Ecto neural progenitor cell (in vitro differentiated cells): ENCODE data around the gene LINS1.

Experiments
- DNase-seq: peaks from one replicate; pipeline ENCODE4 v3.0.0-alpha.2; 2018; ENCODE audit warnings: low spot score

LINS1 gene

DNA sequence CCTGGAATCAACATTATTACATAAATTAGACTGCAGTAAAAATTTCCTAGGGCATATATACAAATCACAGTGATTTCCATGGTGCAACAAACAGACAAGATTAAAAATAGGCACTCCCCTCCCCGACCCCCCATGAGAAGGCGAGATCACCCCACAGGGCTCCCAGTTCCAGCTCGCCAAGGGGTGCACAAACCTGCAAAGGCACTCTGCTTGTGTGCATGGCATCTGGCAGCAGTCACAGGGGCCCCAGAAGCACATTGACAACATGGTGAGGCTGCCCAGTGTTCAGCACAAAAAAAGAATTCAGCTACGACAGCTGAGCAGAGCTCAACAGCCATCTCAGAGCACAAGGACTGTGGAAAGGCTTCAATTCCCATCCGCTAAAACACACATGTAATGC, 54.0 kb downstream of the LINS1 start:
- no peak for DNase-seq

DNA sequence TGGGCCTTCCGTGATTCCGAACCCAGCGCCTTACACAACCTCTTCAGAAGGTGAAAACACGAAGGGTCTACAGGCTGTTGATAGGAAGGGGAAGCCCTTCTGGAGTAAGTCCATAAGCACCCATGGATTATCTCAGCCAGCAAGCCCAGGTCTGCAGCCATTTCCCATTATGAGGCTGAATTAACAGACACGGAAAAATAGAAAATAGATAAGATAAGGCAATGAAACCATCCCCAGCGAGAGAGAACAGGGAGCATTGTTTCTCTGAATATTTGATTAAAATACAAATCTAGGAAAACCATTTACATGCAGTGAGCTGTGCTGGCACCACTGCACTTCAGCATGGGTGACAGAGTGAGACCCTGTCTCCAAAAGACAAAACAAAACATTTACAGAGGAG, 57.0 kb downstream of the LINS1 start:
- DNase-seq, result no peak

DNA sequence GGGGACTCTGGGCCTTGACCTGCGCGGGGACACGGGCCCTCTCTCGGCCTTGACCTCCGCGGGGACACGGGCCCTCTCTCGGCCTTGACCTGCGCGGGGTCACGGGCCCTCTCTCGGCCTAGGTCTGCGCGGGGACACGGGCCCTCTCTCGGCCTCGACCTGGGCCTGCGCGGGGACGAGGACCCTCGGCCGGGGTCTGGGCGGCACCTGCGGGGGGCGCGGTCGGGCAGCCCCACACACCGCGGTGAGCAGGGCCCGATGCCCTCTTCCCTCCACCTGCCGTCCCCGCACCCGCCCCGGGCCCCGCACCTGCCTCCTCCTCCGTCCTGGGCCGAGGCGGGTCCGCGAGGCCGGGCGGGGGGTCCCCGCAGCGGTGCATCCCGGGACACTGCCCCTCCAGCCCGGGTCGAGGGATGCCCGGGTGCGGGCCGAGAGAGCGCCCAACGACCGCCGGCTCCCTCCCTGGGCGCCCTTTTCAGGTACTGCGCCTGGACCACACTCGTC, 57.6 kb downstream of the LINS1 start:
- DNase-seq, result no peak

DNA sequence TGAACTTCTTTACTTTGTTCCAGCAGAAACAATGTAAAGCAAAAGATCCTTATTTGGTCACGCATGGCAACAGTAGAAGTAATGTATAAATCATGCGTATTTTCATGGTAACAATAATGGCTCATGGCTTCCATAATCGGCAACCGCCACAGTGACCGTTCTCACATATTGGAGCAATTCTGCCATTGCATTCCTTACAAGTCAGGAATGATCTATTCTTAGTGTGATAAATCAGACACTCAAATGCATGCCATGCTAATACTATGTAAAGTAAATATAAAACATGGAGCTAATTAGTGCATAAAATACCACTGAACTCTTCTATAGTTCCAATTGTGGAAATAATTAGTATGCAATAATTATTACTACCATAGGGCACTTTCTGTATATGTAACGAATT, 59.7 kb downstream of the LINS1 start:
- no peak for DNase-seq

DNA sequence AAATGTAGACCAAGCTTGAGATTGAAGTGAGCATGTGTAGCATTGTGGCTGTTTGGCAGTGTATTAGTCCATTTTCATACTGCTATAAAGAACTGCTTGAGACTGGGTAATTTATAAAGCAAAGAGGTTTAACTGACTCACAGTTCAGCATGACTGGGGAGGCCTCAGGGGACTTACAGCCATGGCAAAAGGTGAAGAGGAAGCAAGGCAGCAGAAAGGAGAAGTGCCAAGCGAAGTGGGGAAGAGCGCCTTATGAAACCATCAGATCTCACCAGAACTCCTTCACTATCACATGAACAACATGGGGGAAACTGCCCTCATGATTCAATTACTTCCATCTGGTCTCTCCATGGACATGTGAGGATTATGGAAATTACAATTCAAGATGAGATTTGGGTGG, 64.7 kb downstream of the LINS1 start:
- DNase-seq, result no peak

DNA sequence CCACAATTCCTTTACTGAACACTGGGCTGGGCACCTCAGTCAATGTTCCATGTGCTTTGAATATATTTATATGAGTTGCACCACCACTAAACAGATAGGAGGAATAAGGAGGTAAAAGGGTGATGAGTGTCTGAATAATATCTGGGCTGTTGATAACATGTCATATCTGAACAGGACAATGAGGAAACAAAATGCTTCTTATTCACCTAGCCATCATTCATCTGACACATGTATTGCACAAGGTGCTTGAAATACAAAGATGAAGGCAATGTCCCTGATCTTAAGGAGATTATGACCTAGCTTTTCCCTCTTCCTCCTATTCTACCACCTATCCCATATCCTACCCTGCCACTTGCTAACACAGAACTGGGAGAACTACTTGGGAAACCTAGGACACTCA, 65.3 kb downstream of the LINS1 start:
- no peak for DNase-seq

DNA sequence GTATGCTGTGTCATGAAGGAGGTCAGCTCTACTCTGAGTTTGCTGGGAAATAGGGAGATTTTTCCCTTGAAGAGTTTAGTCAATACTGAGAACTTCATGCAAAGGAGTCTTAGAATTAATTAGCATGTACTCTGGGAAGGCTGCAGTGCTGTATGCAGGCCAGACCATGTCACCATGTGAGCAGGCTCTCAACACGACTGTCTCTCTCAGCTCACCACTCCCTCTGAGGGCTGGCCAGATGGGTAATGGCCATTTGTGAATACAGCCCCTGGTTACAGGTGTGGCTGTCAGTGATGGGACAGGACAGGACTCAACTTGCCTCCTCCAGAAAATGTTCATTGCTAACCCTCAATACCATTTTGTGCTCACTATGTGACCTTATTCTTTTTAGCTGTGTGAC, 68.1 kb downstream of the LINS1 start:
- DNase-seq, result no peak

DNA sequence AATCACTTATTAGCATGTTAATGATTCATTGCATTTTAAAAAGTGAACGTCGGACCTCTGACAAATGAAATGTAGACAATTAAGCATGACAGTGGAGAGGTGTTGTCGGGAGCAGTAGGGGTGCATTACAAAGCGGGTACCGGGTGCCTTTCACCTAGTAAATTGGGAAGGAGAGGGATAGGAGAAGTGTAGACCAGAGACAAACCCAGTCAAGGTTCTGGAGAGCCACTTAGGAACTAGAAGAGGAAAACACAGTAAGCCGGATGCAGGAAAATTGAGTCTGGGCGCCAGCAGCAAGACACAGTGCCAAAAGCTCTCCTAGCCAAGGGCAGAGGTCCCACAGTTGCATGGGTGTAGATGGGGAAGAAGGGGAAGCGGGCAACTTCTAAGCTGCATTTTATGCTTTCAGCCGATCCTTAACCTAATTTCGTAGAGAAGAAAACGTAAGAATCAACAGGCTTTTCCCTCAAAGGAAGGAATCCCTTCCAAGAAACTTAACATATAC, 70.1 kb downstream of the LINS1 start:
- no peak for DNase-seq

DNA sequence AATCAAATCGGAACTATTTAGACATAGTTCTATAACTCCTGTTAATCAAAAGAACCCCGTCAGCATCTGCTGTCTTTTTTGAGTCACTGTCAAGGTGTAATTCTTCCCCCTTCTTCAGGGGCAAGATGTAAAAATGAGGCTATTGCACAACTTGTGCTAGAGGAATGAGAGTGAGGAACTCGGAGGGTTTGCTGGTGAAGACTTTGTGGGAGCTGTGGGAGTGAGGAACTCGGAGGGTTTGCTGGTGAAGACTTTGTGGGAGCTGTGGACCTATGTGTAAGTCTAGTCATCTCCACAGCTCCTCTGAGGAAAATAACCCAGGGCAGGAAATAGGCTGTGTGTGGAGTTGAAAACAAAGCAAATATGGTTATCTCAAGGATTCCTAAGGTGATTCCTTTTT, 70.8 kb downstream of the LINS1 start:
- no peak for DNase-seq

DNA sequence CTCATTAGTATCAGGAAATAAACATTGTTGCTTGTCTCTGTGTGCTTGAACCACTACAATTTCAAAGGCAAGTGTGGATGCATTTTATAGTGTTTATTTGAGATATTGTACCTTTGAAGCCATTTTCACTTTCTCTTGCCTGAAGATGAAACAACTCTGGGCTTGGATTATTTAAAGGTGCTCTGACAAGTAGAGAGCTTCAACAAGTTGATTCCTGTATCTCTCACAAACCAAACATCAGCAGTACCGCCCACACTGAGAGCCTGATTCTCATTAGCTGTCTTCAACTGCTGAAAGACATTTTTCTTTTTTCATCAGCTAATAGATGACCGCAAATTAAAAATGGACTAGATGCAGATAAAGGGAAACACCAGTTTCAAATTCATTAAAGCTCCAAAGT, 72.4 kb downstream of the LINS1 start:
- DNase-seq, result no peak

DNA sequence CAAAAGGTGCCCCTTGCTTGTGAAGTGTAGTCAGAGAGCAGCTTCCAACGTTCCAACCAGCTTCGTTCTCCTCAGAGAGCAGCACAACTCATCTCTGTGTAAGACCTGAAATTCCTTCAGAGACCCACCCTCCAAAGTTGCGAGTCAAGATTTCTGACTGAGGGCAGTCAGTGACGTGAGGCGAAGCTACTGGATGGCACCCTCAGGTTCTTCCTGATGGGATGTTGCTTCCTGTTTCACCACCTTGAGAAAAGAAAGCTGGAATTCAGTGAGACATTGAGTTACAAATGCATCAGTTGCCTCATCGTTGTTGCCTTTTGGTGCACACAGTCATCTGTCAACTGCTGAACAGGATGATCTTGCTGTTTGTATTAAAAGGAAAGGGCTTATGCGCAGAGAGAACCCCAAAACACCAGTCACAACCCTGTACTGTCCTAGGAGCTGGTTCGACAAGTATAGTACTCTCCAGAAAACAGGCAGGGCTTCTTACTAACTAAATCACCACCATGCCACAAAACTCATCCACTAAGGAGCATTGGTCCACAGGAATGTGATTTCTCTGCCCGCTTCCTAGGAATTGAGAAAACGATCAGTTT, 73.1 kb downstream of the LINS1 start, which contains the start of gene CERS3:
Gene CERS3 (minus strand): TSS at position 118 of the 596 bp plus-strand sequence. CDS start 27,101 bp downstream, outside the sequence.
- DNase-seq, result no peak

DNA sequence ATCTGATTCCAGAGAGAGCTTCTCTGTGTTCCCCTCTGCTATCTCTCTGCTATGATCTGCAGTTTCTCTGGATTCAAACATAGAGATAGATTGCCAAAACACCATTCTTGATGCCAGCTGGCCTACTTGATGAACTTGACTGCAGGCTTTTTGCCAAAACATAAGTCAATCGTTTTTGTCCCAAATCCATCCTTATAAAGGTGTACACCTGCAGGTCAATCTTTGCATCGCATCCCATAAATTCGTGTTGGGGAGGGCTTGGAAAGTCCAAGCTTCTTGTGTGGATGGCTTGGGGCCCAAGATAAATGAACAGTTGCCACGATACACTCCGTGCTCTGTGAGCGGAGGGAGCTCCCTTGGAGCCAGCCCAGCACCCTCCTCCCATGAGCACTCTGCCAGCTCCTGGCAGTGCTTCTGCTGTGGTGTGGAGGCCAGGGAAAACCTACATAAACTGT, 75.9 kb downstream of the LINS1 start:
- DNase-seq, result no peak

DNA sequence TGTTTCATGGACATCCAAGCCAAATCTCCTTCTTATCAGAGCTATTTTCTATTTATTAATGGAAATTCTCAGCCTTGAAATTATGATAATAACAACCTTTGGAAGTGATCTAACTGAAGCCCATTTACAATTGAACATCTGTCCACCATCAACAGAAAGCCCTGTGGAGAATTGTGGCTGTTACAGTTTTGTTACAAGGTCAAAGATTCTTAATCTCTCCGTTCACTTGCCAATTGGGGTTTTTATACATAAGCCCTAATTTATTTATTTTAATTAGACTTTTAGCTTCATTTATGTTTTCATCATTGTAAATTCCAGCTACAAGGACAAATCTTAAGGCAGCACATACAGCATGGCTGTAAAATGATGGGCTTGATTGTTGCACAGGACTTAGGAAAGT, 76.5 kb downstream of the LINS1 start:
- no peak for DNase-seq

DNA sequence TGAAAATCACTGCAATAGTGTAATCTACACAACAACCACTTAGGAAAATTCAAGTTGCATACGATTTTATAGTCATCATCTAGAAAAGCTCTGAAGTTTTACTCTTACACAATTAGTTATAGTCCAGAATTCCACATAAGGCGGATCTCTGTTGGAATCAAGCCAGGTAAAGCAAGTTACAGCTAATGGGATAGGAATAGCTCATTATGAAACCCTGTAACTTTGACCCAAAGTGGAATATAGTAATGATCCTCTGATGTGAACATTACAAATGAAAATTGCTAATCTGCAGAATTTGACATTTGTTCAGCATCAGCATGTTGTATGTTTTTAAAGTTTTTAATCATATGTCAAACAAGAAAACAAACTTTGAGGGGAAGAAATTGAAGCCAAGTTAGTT, 77.7 kb downstream of the LINS1 start:
- DNase-seq, result no peak

DNA sequence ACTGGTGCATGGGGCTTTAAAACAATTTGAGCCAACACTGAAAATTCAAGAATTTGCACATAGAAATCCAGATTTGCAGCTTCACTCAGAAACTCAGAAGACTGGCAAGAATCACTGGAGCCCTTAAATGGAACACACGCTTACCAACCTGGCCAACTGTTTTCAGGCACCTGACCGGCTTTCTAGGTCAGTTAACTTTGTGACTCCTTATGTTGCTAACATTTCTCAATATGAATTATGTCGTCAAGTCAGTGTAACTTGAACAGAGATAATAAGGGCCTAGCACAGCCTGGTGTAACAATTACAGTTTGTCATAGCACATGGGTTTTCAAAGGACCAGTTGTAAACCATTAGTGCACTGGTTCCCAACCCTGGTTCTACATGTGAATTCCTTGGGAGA, 80.1 kb downstream of the LINS1 start:
- no peak for DNase-seq

DNA sequence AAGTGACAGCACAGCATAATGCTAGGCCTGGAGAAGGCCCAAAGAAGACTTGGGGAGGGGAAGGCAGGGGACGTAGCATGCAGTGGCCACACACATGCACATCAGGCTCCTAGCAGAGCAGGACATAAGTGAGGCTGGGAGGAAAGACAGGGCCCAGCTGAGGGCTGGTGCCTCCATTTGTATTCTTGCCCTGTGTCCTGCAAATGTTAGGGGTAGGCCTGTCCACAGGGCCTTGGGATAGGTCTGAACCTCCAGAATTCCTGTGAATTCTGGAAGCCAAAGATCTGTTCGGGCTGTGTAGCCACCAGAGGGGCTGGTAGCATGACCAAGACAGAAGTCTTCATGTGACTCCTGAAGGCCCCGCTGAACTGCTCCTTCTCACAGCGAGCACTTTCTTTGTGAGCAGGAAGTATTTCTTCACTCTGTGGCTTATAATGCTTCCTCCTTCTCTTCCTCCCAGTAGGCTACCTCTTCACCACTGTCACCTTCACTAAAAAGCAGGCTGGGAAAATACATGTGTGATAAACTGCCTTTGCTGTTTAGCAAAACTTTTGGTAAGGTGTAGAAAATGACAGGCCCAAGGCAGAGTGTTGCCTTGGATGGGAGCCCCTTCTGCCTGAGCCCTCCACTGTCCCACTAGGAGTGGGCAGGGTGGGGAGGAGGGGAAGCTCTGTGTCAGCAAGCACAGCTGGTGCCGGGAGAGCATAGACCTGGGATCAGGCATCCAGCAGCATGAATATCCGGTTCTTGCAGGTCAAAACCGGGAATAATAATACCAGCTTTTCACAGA, 81.7 kb downstream of the LINS1 start:
- DNase-seq, result no peak

DNA sequence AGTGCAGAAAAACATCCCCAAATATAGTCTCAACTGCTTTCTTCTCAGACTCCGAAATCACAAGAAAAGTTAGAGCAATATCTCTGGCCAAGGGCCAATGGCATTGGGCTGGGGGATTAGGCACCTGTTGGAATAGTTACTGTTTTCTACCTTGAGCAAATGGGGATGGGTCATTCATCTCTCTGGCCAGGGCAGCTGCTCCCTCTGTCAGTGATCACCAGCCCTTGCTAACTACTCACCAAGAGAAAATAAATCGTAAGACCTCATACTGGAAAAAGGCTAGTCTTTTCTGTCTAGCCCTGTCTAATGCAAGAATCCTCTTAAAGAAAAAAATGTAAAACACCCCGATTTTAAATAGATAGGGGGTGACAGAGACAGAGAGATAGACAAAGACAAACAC, 84.1 kb downstream of the LINS1 start:
- no peak for DNase-seq
